Smooth muscle cell of the coronary artery (primary cell): Measurements from ENCODE around the gene GABRR1. TPM values are rescaled to one million over a fixed set of nuclear protein-coding genes. Genes with fewer than 3 reads are reported as not detected.

ENCODE experiments used
- total RNA-seq: library from RNA; depleted of rRNA; stranded (reverse); fragments of >200 nt; gene quantifications from 2 replicates; pipeline ENCODE4 v1.2.3, GENCODE V29; 2014; ENCODE audit warnings: low replicate concordance

The GABRR1 gene
- total RNA-seq, result not detected in 2 replicates

GRCh38 chr6:89217299-89217910, at the start of gene GABRR1:
Gene GABRR1, minus strand, starts transcription at chr6:89217358. Its CDS starts 36 bp downstream, at chr6:89217322.

GRCh38 chr6:89145956-89146717, 71.0 kb downstream of the GABRR1 start, which contains the start of gene PM20D2:
Gene PM20D2, plus strand, starts transcription at chr6:89146055. Its CDS starts 90 bp downstream, at chr6:89146145.

Other genes starting within 250 kb of the GABRR1 start
- gene PNRC1, start 136.6 kb downstream of the GABRR1 start, total RNA-seq, result 20.1 and 29.2 TPM in 2 replicates
- gene SRSF12, start 99.3 kb downstream of the GABRR1 start, total RNA-seq, result 0.08 and 0.12 TPM in 2 replicates
- 1.4 and 1.9 TPM in 2 replicates for gene PM20D2, start 71.3 kb downstream of the GABRR1 start, total RNA-seq
- gene GABRR2, start 97.9 kb upstream of the GABRR1 start, total RNA-seq, result 0.23 and 0.35 TPM in 2 replicates
- gene UBE2J1, start 135.4 kb upstream of the GABRR1 start, total RNA-seq, result 11.5 and 37.2 TPM in 2 replicates
- gene RRAGD, start 194.9 kb upstream of the GABRR1 start, total RNA-seq, result 0.68 and 4.9 TPM in 2 replicates
- gene ANKRD6, start 215.8 kb upstream of the GABRR1 start, total RNA-seq, result 16.5 and 18.5 TPM in 2 replicates